Esophagus squamous epithelium (tissue), 5 donors: Measurements from ENCODE around the gene CREB3L2. TPM values are rescaled to one million over a fixed set of nuclear protein-coding genes. Genes with fewer than 3 reads are reported as not detected.
A peak's percentile ranks its signal among the peaks of the same experiment; 100 is the strongest.

ENCODE experiments used
- DNase-seq: peaks from one replicate; lab custom pipeline; 2025; lab: John Stamatoyannopoulos, UW
- H3K27ac ChIP-seq, 4 donors: fragments of 200-600 bp; sonication (generic); one replicate each; pipeline ENCODE4 v1.5.1; 2016 to 2019; ENCODE audit warnings: mild to moderate bottlenecking in 1 of 4
- H3K27me3 ChIP-seq, 4 donors: fragments of 200-600 bp; sonication (generic); 1 replicate in 3 of 4; 2 replicates in 1 of 4; pipeline versions ENCODE4 v1.5.1 to v1.6.0; 2017 to 2021; ENCODE audit warnings: antibody characterized with exemption in 1 of 4
- H3K36me3 ChIP-seq, 3 donors: fragments of 200-600 bp; sonication (generic); one replicate each; pipeline ENCODE4 v1.5.1; 2016 to 2019
- H3K4me1 ChIP-seq, 3 donors: fragments of 200-600 bp; sonication (generic); one replicate each; pipeline ENCODE4 v1.5.1; 2017 to 2019
- H3K4me3 ChIP-seq, 4 donors: fragments of 200-600 bp; sonication (generic); 1 replicate in 3 of 4; 2 replicates in 1 of 4; pipeline ENCODE4 v1.5.1; 2016 to 2019; ENCODE audit warnings: mild to moderate bottlenecking in 2 of 4, moderate library complexity in 1 of 4
- H3K9me3 ChIP-seq, 3 donors: fragments of 200-600 bp; sonication (generic); one replicate each; pipeline ENCODE4 v1.5.1; 2016 to 2019
- POLR2A ChIP-seq, 4 donors: fragments of 450-650 bp; IDR thresholded peaks; one replicate each; pipeline ENCODE4 v1.6.1; 2017; ENCODE audit warnings: antibody characterized with exemption in 4 of 4, mild to moderate bottlenecking in 4 of 4, moderate library complexity in 3 of 4
- WGBS, 2 donors: methylation state at CpG; one replicate each; pipeline ENCODE4 v1.1.5; 2018; 5-methylcytosine and 5-hydroxymethylcytosine counted together
- intact Hi-C: fragments of 100-400 bp; cut with DNase I; formaldehyde crosslinking; loops from one replicate; pipeline ENCODE4 v1.15.0; 2022
- total RNA-seq, 4 donors: library from RNA; depleted of rRNA; stranded (reverse); fragments of >200 nt; gene quantifications; one replicate each; pipeline ENCODE4 v1.1.0, GENCODE V29; 2016
- TF ChIP-seq, protein P1 (sequence below), 6 experiments: fragments of 450-650 bp in 4 of 6; fragments of 200-600 bp in 2 of 6; sonication (generic) in 2 of 6; IDR thresholded peaks; one replicate each; pipeline ENCODE4 v1.5.1; 2016 to 2019; ENCODE audit warnings: antibody characterized with exemption in 6 of 6, mild to moderate bottlenecking in 4 of 6, moderate library complexity in 4 of 6
- donor health status: DM: yes; HTN: yes; CAD: no.

The CREB3L2 gene
- total RNA-seq, 4 donors from 2014 or later = 14.9 to 21.9 (median 17.3) TPM

GRCh38 chr7:137880432-137880831 is 121.5 kb downstream of the CREB3L2 start:
- TF ChIP-seq, protein P1, sequence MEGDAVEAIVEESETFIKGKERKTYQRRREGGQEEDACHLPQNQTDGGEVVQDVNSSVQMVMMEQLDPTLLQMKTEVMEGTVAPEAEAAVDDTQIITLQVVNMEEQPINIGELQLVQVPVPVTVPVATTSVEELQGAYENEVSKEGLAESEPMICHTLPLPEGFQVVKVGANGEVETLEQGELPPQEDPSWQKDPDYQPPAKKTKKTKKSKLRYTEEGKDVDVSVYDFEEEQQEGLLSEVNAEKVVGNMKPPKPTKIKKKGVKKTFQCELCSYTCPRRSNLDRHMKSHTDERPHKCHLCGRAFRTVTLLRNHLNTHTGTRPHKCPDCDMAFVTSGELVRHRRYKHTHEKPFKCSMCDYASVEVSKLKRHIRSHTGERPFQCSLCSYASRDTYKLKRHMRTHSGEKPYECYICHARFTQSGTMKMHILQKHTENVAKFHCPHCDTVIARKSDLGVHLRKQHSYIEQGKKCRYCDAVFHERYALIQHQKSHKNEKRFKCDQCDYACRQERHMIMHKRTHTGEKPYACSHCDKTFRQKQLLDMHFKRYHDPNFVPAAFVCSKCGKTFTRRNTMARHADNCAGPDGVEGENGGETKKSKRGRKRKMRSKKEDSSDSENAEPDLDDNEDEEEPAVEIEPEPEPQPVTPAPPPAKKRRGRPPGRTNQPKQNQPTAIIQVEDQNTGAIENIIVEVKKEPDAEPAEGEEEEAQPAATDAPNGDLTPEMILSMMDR (IDR thresholded peaks at IDR 0.05) = no peak
- TF ChIP-seq POLR2A (IDR thresholded peaks at IDR 0.05) = no peak
- peaks cover 5 to 87% (median 13%) of the 10 kb centered on the region in 3 donors for H3K36me3 ChIP-seq
- H3K27me3 ChIP-seq = no peaks in the 10 kb centered on the region
- no peak overlapping the region for H3K4me3 ChIP-seq
- H3K4me1 ChIP-seq = peaks cover 16 to 61% (median 58%) of the 10 kb centered on the region in 3 donors
- no peak for DNase-seq
- H3K9me3 ChIP-seq = peaks cover 0 to 7% (median 4%) of the 10 kb centered on the region in 3 donors
- peak overlapping the region; percentile 73 to 87 (median 82) for H3K27ac ChIP-seq
- intact Hi-C loops = no loop called here
- WGBS, 2 donors = 38 to 39% methylated on average over 5 of the region's 5 CpGs

- TF ChIP-seq, protein P1 (IDR thresholded peaks at IDR 0.05) = no peak
- no peak for TF ChIP-seq POLR2A (IDR thresholded peaks at IDR 0.05)
- Histone ChIP-seq H3K27ac (peak overlapping the region; percentile 73 to 87 (median 82)), H3K27me3 (no peaks in the 10 kb centered on the region), H3K4me3 (no peak overlapping the region), H3K9me3 (peaks cover 0 to 7% (median 4%) of the 10 kb centered on the region in 3 donors), H3K36me3 (peaks cover 5 to 78% (median 5%) of the 10 kb centered on the region in 3 donors), H3K4me1 (peaks cover 16 to 56% (median 55%) of the 10 kb centered on the region in 3 donors)
- no peak for DNase-seq
- intact Hi-C loops = no loop called here
- WGBS, 2 donors = 31 to 47% methylated on average over 16 to 20 of the region's 20 CpGs
Observed at GRCh38 chr7:137879357-137880158, 122.3 kb downstream of the CREB3L2 start.

DNA sequence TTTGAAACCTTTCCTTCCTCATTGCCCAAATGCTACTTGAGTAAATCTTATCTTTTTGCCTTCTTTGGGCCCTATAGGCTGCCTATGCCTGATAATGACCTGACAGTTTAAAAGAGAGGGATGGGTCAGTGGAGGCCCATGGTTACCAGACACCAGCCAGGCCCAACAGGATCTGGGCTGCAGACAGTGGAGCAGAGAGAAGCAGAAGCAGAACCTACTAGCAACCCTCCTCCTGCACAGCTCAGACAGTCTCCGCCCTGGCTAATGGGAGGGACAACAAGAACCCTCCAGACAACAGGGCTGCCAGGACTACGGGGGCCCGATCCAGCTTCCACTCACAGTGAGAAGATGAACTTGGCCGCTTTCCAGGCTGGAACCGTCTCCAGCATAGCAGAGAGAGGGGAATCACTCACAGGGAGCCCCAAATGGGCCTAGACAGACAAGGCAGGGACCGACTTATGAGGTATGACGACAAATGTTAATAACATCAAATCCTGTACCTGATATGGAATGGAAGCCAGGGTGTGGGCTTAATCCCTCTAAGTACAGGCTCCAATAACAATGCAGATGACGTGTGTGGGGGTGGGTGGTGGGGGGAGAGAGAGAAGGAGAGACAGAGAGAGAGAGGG is 123.4 kb downstream of the CREB3L2 start:
- H3K36me3 ChIP-seq = peaks cover 0 to 76% (median 5%) of the 10 kb centered on the region in 3 donors
- intact Hi-C loops = no loop called here
- peak overlapping the region; percentile 73 to 87 (median 82) for H3K27ac ChIP-seq
- H3K9me3 ChIP-seq = peaks cover 0 to 7% (median 4%) of the 10 kb centered on the region in 3 donors
- no peak for TF ChIP-seq POLR2A (IDR thresholded peaks at IDR 0.05)
- TF ChIP-seq, protein P1 (IDR thresholded peaks at IDR 0.05) = no peak
- H3K4me3 ChIP-seq = no peak overlapping the region
- H3K4me1 ChIP-seq = peaks cover 16 to 56% (median 55%) of the 10 kb centered on the region in 3 donors
- WGBS, 2 donors = 35 to 37% methylated on average over 3 to 7 of the region's 8 CpGs
- no peak for DNase-seq
- H3K27me3 ChIP-seq = no peaks in the 10 kb centered on the region

GRCh38 chr7:137877027-137877675 is 124.7 kb downstream of the CREB3L2 start:
- Histone ChIP-seq H3K4me1 (peaks cover 16 to 48% (median 45%) of the 10 kb centered on the region in 3 donors), H3K36me3 (peaks cover 0 to 64% (median 5%) of the 10 kb centered on the region in 3 donors), H3K4me3 (no peak overlapping the region), H3K9me3 (peaks cover 0 to 7% (median 4%) of the 10 kb centered on the region in 3 donors), H3K27me3 (no peaks in the 10 kb centered on the region), H3K27ac (peak overlapping the region in 3 of 4 donors; percentile 80 to 87 (median 83))
- no peak for DNase-seq
- 69 to 78% methylated on average over 5 of the region's 5 CpGs for WGBS, 2 donors
- intact Hi-C loops = no loop called here
- no peak for TF ChIP-seq POLR2A (IDR thresholded peaks at IDR 0.05)
- TF ChIP-seq, protein P1 (IDR thresholded peaks at IDR 0.05) = no peak
